ENCODE data around the gene SAA1. TPM values are rescaled to one million over a fixed set of nuclear protein-coding genes. Genes with fewer than 3 reads are reported as not detected.
A peak's percentile ranks its signal among the peaks of the same experiment; 100 is the strongest.

SAA1 gene
- total RNA-seq, 1 experiment from 2014 or later: 55.7 TPM

GRCh38 chr11:18299721-18300120 is 33.7 kb downstream of the SAA1 start:
- TF ChIP-seq, protein P1, sequence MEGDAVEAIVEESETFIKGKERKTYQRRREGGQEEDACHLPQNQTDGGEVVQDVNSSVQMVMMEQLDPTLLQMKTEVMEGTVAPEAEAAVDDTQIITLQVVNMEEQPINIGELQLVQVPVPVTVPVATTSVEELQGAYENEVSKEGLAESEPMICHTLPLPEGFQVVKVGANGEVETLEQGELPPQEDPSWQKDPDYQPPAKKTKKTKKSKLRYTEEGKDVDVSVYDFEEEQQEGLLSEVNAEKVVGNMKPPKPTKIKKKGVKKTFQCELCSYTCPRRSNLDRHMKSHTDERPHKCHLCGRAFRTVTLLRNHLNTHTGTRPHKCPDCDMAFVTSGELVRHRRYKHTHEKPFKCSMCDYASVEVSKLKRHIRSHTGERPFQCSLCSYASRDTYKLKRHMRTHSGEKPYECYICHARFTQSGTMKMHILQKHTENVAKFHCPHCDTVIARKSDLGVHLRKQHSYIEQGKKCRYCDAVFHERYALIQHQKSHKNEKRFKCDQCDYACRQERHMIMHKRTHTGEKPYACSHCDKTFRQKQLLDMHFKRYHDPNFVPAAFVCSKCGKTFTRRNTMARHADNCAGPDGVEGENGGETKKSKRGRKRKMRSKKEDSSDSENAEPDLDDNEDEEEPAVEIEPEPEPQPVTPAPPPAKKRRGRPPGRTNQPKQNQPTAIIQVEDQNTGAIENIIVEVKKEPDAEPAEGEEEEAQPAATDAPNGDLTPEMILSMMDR (IDR thresholded peaks at IDR 0.05; ENCODE audit: unreplicated experiment): no peak
- Mint-ChIP-seq H3K27ac (ENCODE audit: low read depth, unreplicated experiment) (no peak overlapping the region), H3K27me3 (ENCODE audit: insufficient read depth, unreplicated experiment) (no peaks in the 10 kb centered on the region), H3K36me3 (ENCODE audit: insufficient read depth, unreplicated experiment) (peaks cover 95% of the 10 kb centered on the region), H3K9me3 (ENCODE audit: unreplicated experiment) (no peaks in the 10 kb centered on the region), H3K4me3 (ENCODE audit: unreplicated experiment) (no peak overlapping the region), H3K4me1 (ENCODE audit: insufficient read depth, unreplicated experiment) (no peaks in the 10 kb centered on the region)
- intact Hi-C loops (cut with micrococcal nuclease): no loop called here
- DNase-seq (ENCODE audit: unreplicated experiment): no peak
- ChIA-PET CTCF (interaction anchor here (0.7 to 2.7 kb wide), 4 partner anchors 11 to 1075 kb away, joined by 3 to 12 read pairs (median 3); no protein-coding TSS in a partner anchor), POLR2A (interaction anchor here (0.7 to 1.8 kb wide), 8 partner anchors 8 to 96 kb away, joined by 3 to 6 read pairs (median 4); partner anchors contain the start of genes HPS5 and LDHA)
- no TSS peak for BruUV-seq (replicated peaks)

GRCh38 chr11:18304745-18305144 is 38.7 kb downstream of the SAA1 start:
- peaks cover 90% of the 10 kb centered on the region for H3K36me3 Mint-ChIP-seq (ENCODE audit: insufficient read depth, unreplicated experiment)
- CTCF ChIA-PET: no interaction called here
- peaks cover 25% of the 10 kb centered on the region for H3K4me1 Mint-ChIP-seq (ENCODE audit: insufficient read depth, unreplicated experiment)
- TF ChIP-seq, protein P1 (IDR thresholded peaks at IDR 0.05; ENCODE audit: unreplicated experiment): no peak
- no peak overlapping the region for H3K27ac Mint-ChIP-seq (ENCODE audit: low read depth, unreplicated experiment)
- no peaks in the 10 kb centered on the region for H3K27me3 Mint-ChIP-seq (ENCODE audit: insufficient read depth, unreplicated experiment)
- H3K9me3 Mint-ChIP-seq (ENCODE audit: unreplicated experiment): no peaks in the 10 kb centered on the region
- H3K4me3 Mint-ChIP-seq (ENCODE audit: unreplicated experiment): no peak overlapping the region
- BruUV-seq (replicated peaks): no TSS peak
- POLR2A ChIA-PET: interaction anchor here (0.7 to 9.9 kb wide), 4 partner anchors 7 to 63 kb away, joined by 3 to 239 read pairs (median 3); partner anchors contain the start of genes GTF2H1 and HPS5
- DNase-seq (ENCODE audit: unreplicated experiment): no peak
- intact Hi-C loops (cut with micrococcal nuclease): no loop called here

GRCh38 chr11:18307461-18308139 is 41.5 kb downstream of the SAA1 start:
- CTCF ChIA-PET: interaction anchor here (0.6 to 5.9 kb wide), 4 partner anchors 9 to 506 kb away, joined by 3 to 27 read pairs (median 6); no protein-coding TSS in a partner anchor
- H3K27me3 Mint-ChIP-seq (ENCODE audit: insufficient read depth, unreplicated experiment): no peaks in the 10 kb centered on the region
- no peaks in the 10 kb centered on the region for H3K9me3 Mint-ChIP-seq (ENCODE audit: unreplicated experiment)
- intact Hi-C loops (cut with micrococcal nuclease): no loop called here
- peaks cover 44% of the 10 kb centered on the region for H3K4me1 Mint-ChIP-seq (ENCODE audit: insufficient read depth, unreplicated experiment)
- no peak overlapping the region for H3K4me3 Mint-ChIP-seq (ENCODE audit: unreplicated experiment)
- TF ChIP-seq, protein P1 (IDR thresholded peaks at IDR 0.05; ENCODE audit: unreplicated experiment): no peak
- peaks cover 82% of the 10 kb centered on the region for H3K36me3 Mint-ChIP-seq (ENCODE audit: insufficient read depth, unreplicated experiment)
- TSS peak; percentile 6 for BruUV-seq (replicated peaks)
- POLR2A ChIA-PET: interaction anchor here (0.8 to 12.1 kb wide), 12 partner anchors 8 to 326 kb away, joined by 3 to 239 read pairs (median 8); partner anchors contain the start of genes GTF2H1, HPS5, LDHA and TSG101
- peak overlapping the region; percentile 86 for H3K27ac Mint-ChIP-seq (ENCODE audit: low read depth, unreplicated experiment)
- DNase-seq (ENCODE audit: unreplicated experiment): peak; percentile 67

DNA sequence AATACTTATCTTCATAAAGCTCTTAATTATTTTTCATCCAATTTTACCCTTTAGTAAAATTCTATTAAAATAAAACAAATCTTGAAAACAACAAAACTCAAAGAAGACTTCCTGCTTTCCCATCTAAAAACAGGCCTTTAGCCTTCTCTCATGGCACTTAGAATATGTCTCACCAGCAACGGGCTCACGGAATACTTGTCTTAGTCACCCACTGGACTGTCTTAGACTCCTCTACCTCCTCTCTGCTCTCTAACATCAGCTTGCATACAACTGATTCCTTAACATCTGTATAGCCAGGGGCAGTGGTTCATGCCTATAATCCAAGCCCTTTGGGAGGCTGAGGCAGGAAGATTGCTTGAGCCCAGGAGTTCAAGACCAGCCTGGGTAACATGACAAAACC is 42.2 kb downstream of the SAA1 start:
- no TSS peak for BruUV-seq (replicated peaks)
- H3K27ac Mint-ChIP-seq (ENCODE audit: low read depth, unreplicated experiment): peak overlapping the region; percentile 86
- peaks cover 50% of the 10 kb centered on the region for H3K4me1 Mint-ChIP-seq (ENCODE audit: insufficient read depth, unreplicated experiment)
- intact Hi-C loops (cut with micrococcal nuclease): no loop called here
- H3K4me3 Mint-ChIP-seq (ENCODE audit: unreplicated experiment): no peak overlapping the region
- peaks cover 77% of the 10 kb centered on the region for H3K36me3 Mint-ChIP-seq (ENCODE audit: insufficient read depth, unreplicated experiment)
- H3K9me3 Mint-ChIP-seq (ENCODE audit: unreplicated experiment): no peaks in the 10 kb centered on the region
- DNase-seq (ENCODE audit: unreplicated experiment): peak; percentile 19
- CTCF ChIA-PET: interaction anchor here (0.6 to 5.9 kb wide), 4 partner anchors 12 to 505 kb away, joined by 3 to 27 read pairs (median 4); no protein-coding TSS in a partner anchor
- POLR2A ChIA-PET: interaction anchor here (0.8 to 12.1 kb wide), 10 partner anchors 8 to 325 kb away, joined by 3 to 239 read pairs (median 10); partner anchors contain the start of genes GTF2H1, HPS5, LDHA and TSG101
- TF ChIP-seq, protein P1 (IDR thresholded peaks at IDR 0.05; ENCODE audit: unreplicated experiment): no peak
- no peaks in the 10 kb centered on the region for H3K27me3 Mint-ChIP-seq (ENCODE audit: insufficient read depth, unreplicated experiment)

Measured in MCF 10A (cell line).